Activated CD4-positive, alpha-beta T cell treated with anti-CD3 and anti-CD28 coated beads for 4 hours (primary cell): Measurements from ENCODE around the gene FAM20C.

Experiments used
- DNase-seq, 2 donors: peaks; one replicate each; pipeline ENCODE4 v3.0.0-alpha.2; 2020

FAM20C gene

DNA sequence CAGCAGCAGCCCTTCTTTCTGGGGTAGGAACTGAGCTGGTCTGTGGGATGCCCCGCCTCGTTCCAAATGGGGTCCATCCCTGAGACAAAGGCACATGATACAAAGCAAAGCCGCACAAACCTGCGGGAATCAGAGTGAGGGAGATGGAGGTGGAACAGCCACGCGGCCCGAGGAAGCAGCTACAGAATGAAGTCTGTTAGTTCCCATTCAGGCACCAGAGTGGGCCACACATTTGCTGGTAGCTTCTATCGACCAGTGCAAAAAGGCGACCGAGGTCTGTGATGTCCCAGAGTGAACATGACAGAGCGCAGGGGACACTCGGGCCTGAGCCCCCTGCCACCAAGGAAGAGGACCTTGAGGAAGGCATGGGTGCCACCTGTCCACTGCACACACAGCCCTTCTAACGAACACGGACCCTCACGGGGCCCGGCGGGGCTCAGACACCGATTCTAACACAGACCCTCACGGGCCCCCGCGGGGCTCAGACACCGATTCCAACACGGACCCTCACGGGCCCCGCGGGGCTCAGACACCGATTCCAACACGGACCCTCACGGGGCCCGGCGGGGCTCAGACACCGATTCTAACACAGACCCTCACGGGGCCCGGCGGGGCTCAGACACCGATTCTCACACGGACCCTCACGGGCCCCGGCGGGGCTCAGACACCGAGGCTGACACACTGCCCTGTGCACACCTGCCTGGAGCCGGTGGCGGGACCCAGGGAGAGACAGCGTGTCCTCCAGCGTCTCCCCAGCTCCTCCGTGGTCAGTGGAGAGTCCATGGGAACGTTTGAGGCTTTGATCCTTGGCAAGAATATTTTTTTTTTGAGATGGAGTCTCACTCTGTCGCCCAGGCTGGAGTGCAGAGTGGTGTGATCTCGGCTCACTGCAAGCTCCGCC is 32.8 kb upstream of the FAM20C start:
- DNase-seq, result no peak

DNA sequence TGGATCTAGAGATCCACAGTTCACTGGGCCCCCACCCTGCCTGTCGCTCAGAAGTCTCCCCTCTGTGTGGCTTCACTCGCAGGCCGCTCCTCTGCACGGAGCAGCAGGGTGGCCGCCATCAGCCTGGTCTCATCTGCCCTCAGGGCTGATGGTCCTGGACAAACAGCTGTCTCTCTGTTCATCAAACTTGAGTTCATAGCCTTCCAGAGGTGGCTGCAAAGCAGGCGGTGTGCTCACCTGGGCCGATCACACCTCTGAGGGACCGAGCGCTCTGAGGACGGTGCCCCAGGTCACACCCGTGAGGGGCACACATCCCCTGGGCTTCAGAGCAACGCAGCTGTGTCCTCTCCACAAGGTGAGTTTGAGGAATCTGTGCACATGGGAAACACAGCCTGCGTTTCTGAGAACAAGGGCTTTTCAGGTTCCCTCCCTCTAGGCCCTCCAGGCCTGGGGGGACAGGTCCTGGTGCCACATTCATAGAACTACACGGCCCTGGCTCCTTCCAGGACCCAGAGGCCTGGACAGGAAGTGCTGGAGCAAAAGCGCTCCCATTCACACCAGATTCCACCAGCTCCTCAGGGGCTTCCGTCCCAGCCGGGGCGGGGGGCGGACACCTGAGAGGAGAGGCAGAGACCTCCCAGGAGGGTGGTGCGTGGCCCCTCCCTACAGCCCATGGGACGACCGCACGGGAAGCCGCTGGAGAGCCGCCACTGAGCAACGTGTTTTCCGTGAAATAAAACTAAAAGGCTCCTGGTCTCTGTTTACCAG is 31.2 kb upstream of the FAM20C start:
- no peak for DNase-seq

DNA sequence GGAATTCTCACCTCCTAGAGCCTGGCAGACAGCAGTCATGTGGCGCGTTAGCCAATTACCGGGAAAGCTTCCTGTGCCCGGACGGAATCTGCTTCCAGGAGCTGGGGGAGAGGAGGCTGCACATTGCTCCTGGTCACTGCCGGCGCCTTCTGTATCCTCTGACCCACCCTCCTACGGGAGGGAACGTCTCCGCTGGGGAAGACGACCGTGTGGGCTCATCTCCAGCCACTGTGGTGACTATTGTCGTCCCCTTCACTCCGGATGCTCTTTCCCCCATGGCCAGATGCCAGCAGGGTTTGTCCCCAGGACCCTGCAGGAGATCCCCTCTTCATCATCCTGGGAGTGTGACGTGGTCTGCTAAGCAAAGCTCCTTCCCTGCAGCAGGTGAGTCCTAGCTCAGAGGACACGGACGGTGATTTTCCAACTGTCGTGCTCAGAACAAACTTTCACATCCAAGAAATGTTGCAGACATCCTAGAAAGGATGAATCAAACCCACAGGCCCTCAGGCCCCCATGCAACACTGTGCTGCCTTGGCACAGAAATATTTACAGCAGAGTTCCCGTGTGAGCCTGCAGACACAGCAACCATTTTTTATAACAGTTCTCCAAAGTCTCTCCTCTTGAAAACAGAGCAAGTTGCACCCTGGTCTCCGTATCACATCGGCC is 29.6 kb upstream of the FAM20C start:
- DNase-seq, result no peak

DNA sequence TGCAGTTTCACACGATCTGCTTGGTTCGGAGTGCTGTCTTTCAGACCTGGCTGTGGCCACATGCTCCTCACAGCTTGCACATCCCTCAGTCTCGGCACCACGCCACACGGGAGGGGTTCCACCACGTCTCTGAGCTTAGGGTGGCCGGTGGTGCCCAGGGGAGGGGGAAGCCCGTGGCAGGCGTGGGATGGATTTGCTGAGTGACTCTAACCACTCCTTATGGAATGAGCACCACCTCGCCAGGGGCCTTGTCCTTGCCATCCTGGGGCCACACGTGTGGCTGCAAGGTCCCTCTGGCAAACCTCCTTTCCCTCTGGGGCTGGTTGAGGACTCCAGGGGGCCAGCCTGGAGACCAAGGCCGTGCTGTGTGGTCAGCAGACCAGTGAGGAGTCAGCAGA is 29.1 kb upstream of the FAM20C start:
- DNase-seq, result no peak

DNA sequence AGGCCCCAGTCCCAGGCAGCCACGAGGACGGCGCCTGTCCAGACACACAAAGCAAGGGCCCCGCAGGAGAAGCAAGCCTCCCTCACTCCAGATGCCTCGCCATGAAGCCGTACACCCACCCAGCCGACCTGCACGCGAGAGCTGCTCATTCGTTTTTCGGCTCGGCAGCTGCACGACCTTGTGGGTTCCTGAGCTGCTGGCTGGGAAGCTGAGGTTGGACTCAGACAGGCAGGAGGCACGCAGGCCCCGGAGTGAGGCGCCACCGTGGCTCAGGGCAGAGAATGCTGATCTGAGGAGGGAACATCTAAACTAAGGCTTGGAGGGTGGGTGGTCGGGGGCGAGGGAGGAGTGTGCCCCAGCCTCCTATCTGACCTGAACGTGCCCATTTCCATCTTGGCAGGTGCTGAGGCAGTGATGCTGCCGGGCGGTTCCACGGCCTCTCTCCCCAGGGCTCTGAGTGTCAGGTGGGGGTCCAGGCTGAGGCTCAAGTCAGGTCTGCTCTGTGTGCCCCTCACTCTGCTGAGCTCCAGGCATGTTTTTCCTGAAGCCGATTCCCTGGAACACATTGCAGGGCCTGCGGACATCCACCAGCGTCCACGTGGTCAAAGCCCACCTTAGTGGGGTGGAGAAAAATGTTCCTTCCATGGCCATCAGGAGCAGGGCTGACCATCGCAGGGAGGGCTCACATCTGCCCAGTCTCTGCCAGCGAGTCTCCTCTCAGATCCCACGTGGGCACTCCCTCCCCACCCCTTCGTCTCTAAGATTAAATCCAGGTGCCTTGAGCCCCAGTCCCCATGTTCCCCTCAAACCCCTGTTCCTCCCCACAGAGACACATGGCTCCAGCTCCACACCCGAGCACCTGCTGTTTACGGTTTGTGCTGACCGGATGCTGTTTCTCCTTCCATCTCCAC is 28.1 kb upstream of the FAM20C start:
- DNase-seq, result no peak

DNA sequence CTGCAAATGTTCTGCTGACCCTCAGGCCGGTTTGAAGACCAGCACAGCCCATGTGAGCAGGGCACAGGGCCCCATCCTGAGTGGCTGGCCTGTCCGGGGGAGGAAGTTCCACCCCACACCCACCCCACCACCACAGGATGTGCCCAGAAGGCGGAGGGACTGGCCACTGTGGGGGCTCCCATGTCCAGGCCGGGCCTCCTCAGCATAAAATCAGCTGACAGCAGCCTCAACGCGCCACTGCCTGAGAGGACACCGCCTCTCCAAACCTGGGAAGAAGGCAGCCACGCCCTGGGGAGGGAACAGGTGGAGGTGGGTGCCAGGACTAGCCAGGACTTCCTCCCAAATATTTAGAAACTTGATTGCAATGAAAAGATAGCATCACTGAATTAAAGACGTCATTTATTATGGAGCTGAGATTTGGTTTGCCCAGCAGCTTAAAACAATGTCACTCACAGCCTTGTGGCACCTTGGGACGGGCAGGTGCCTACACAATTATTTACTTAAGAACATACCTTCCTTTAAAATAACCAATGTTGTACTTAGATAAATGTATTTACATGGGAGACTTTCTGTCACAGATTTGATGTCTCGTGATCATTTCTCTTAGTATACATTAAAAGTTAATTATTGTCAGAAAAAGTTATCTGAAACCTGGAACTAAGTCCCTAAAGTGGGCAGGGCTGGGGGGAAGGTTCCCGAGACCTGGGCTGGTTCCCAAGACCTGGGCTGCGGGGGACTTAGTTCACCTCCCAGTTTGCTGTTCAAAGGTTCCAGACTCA is 27.3 kb upstream of the FAM20C start:
- no peak for DNase-seq

DNA sequence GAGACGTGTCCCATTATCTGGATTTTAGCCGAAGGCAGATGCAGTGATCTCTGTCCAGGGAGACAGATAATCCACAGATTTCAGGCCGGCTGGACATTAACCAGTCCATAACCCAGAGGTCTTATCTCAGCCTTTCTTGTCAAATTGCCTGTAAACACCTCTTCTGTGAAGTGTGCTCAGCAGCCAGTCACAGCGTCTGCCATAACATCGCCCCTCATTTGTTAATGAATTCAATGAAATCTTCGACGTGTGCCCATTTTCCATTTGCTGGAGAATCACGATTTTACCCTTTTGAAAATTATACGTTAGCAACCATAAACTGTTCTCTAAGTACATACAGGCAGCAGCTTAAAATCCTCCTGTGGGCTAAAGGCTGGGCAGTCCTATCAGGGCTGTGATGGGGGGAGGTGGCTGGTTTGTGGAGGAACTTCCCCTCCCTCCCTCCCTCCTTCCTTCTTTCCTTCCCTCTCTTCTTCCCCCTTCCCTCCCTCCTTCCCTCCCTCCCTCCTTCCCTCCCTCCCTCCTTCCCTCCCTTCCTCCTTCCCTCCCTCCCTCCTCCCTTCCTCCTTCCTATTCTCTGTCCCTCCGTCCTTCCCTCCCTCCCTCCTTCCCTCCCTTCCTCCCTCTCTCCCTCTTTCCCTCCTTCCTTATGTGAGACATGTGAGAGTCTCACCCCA is 26.6 kb upstream of the FAM20C start:
- DNase-seq, result no peak

DNA sequence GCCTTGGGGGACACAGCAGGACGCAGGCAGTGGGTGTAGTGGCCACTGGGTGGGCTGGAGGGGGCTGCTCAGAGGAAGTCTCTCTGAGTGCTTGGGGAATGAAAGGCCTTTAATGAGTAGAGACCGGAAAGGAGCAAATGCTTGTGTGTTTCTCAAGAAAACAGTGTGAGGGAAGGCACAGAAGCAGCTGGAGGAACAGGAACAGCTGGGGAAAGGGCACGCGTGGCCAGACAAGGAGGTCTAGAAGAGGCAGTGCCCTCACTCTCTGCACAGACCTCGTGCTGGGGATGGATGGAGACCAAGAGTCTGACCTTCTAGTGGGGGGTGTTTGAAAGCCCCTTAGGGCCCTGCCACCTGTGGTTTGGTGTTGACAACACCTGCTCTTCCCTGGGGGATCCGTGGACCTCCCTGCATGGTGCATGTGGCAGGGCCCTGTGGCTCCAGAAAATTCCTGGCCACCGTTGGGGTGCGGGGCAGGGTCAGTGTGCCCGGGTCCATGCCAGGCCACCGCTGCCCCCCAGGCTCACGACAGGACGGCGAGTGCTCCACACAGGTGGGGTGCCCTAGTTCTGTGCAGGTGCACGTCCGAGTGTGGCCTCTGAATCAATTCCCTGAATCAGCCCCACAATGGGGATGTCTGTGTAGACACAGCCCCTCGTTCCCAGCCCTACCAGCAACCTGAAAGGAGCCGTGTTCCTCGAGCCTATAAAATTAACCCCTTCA is 25.9 kb upstream of the FAM20C start:
- DNase-seq, result no peak

DNA sequence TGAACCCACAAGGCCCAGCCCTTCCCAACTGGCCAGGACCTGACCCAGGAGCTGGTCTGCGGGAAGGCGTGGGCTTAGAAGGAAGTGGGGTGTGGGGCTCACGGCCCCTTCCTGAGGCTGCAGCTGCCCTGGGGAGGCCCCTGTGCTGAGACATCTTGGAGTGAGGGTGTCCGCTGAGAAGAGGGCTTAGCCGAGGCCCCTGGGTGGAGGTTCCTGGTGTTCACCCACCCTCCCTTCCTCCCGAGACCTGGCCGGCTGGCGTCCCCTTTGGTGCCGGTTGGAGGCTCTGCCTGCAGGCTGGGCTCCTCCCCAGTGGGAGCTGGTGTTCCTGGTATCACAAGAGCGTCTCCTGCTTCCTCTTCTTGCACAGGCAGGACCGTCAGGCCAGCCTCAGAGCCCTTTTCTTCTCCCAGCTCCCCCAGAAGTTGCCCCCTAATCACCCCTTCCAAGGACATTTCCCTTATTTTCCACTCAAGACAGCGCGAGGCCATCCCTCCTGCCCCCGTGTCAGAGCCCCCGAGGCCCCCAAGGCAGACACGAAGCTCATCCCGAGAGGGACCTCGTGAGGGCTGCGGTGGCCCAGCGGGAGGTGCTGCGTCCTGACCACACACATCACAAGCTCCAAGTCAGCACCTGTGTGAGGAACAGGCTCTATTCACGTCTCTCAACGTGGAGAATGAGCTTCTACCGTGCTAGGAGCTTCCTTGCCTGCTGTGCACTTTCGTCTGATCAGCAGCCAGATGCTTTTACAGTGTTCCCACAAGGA is 25.1 kb upstream of the FAM20C start:
- DNase-seq, result no peak

DNA sequence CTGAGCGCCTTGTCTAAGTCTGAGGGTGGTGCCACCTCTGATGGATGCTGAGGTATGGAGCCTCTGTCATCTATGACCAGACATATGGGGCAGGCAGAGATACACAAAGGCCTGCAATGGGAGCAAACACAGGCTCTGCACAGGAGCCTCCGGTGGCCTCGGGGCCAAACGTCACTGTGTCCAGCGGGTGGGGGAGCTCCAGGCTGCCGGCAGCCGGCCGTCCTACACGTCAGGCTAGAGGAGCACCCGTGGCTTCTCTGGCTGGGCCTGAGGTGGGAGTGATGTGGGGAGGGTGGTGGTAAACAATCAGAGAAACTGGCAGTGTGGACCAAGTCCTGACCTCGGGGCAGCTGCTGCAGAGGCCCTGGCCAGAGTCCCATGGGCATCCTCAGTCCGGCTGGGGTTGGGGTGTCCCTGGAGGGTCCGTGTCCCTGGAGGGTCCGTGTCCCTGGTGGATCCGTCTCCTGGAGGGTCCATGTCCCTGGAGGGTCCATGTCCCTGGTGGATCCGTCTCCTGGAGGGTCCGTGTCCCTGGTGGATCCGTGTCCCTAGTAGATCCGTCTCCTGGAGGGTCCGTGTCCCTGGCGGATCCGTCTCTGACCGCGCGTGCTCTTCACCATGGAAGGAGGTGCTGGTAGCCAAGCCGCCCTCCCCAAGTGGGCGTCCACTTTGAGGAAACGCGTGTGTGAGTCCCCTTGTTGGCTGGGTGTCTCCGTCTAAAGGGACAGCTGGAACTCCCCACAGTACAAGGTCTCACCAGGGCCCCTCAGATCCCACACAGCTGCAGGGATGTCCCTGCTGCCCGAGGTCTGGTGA is 24.2 kb upstream of the FAM20C start:
- no peak for DNase-seq

DNA sequence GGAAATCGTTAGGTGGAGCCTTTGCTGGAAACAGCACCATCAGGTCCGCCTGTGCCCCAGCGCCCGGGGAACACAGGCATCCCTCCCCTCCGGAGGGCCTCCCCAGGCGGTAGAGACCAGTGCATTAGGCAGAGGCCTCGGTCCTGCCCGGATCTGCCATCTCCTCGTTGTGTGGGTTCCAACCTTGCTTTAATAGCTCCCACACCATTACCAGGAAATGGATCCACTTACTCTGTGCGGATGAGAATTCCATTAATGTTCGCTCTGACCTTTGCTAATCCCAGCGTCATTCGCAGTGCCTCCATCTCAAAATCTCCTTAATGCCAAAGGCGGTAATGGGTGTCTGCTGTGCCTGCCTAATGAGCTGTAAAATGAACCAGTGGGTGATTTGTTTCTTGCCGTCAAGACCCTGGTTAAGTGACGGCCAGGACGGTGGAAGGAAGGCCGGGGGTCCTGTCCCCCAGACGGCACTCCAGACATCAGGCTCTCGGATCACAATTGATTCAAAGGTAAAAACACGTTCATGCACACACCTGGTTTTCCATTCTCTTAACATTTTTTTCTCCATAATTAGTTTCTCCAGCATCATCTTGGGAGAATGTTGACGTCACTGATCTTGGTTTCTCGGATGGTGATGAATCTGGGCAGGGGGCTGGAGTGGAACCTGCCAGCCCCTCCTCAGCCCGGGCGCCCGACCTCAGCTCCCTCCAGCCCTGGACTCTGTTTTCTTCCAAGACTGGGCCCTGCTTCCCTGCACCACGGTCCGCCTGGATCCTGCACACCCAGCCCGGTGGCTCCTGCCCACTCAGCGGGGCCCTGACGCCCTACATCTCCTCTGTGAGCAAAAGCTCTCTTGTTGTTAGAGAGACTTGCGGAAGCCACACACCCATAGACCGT is 22.8 kb upstream of the FAM20C start:
- DNase-seq, result no peak

DNA sequence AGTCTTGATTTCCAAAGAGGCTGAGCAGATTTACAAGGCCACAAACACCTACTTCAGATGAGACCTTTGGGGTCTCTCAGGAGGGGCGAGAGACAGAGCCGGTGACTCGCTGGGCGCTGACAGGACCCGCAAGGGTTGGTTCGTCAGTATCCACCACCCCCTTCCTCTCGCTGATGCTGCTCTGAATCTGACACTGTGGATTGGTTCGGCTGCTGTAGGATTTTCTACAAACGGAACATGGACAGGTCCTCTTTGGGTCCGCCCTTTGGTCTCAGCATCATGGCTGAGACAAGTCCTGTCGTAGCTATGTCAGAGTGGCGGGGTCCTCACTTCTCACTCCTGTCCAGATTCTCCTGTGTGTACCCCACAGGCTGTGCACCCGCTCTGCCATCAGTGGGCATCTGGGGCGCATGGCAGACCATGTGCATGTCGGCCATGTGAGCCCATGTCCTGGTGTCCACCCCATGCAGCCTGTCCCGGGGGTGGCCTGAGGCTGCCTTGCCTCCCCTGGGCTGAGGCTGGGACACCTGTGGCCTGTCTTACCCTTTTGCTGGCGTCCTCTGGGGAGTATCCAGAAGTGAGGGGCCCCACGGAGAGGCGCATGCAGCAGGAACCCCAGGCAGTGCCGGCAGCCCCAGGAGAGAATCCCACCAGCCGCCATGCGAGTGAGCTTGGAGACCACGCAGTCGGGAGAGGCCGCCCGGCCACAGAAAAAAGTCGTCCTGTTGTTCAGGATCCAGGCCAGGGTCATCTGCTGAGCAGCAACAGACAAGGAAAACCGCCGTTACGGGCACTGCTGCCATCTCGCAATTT is 21.6 kb upstream of the FAM20C start:
- DNase-seq, result no peak

DNA sequence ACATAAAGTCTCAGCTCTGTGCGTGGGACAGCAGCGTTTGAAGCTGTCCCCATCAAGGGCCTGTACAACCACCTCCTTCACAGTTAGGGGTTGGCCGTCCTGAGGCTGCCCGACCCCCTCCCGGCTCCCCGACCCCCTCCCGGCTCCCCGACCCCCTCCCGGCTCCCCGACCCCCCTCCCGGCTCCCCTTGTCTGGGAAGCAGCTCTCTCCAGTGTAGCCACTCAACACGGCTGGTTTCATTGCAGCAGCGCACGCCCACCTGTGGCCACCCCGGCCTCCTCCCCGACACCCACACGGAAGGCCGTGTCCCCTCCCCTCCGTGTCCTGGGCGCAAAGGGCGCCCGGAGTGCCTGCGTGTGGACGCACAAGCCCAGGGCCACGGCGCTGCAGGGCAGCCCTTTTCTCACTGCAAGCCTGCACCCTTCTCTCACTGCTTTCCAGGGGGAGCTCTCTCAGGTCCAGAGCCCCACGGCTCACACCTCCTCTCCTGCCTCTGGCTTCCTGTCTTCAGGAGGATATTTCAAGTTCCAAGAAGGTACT is 20.9 kb upstream of the FAM20C start:
- no peak for DNase-seq

DNA sequence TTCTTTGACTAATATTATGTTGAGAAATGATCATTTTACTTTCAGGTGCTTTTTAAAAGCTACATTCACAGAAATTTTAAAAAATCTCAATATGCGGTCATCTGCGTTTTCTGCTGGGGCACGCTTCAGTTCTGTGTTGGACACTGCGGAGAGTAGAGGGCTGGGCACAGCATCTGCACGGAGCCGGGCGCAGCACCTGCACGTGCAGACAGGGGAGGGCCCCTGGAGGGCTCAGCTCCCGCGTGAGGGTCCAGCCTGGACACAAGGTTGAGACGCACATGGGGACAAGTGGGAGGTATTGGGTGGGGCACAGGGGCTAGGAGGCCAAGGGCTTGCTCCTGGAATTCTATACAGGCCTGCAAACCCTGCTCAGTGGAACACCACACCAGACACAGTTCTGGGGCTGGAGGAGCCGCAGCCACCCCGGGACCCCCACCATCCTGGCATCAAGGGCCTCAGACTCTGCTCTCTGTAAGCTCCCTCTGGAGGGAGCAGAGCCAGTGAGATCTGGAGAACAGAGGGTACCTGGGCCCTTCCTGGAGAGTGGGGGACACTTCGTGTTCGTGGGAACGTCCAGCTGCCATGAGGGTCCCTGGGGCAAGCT is 20.4 kb upstream of the FAM20C start:
- no peak for DNase-seq

DNA sequence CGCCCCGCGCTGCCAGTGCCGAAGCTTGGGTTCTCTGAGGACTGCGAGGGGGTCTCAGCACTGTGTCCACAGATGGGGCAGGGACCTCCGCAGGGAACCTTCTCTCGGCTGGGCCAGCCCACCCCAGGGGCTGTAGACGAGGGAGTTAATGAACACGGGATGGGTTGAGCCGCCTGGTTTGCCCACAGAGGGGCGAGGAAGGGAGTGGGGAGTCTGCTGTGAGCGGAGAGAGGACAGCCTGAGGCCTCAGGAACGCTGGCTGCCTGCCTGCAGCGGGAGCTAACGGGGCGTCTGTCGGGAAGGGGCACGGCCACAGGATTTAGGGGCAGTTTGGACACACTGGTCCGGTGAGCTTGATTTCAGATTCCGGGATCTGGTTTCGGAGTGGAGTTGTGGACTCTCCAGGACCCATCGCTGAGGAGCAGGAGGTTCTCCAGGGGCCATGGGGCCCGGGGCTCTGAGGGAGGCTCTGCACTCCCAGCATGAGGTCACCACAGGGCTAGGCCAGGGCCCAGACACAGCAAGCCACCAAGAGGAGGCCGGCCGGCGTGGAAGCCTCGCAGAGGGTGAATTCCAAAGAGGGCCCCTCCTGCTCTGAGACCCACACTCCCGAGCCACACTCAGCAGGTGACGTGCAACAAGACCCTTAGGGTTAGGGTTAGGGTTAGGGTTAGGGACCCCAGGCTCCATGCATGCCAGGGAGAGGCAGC is 19.0 kb upstream of the FAM20C start:
- DNase-seq, result no peak
